OCI-LY7 (cell line): ENCODE data around the gene SBF1.

Experiments used
- CTCF ChIP-seq: fragments of 200-600 bp; sonication (generic); conservative IDR thresholded peaks from 2 replicates; pipeline ENCODE4 v1.5.1; 2014; ENCODE audit warnings: mild to moderate bottlenecking, antibody characterized with exemption, low read length, moderate library complexity, mixed read lengths
- EZH2phosphoT487 ChIP-seq: fragments of 200-600 bp; sonication (generic); IDR thresholded peaks from 2 replicates; pipeline ENCODE4 v1.6.1; 2018; ENCODE audit warnings: low read depth, borderline replicate concordance, mild to moderate bottlenecking, mixed run types, antibody characterized with exemption, low read length, moderate library complexity, mixed read lengths

GRCh38 chr22:50488886-50489285 lies 14.1 kb upstream of the SBF1 start:
- TF ChIP-seq CTCF (no peak), EZH2phosphoT487 (no peak)
